Fibroblast of lung (primary cell): ENCODE results near the gene SYTL3.

Experiments
- EZH2 ChIP-seq: IDR thresholded peaks from 2 replicates; pipeline ENCODE4 v1.5.1; 2012; ENCODE audit warnings: low read length, control low read depth, mild to moderate bottlenecking; ENCODE audit errors: missing control alignments
- TF ChIP-seq, protein P1 (sequence below), 2 donors: IDR thresholded peaks in 1 of 2; conservative IDR thresholded peaks in 1 of 2; 1 replicate in 1 of 2; 2 replicates in 1 of 2; pipeline ENCODE4 v1.5.1; 2011 to 2012; ENCODE audit warnings: low read length in 2 of 2, control low read depth in 1 of 2, inconsistent platforms in 1 of 2, low read depth in 1 of 2, mild to moderate bottlenecking in 1 of 2

DNA sequence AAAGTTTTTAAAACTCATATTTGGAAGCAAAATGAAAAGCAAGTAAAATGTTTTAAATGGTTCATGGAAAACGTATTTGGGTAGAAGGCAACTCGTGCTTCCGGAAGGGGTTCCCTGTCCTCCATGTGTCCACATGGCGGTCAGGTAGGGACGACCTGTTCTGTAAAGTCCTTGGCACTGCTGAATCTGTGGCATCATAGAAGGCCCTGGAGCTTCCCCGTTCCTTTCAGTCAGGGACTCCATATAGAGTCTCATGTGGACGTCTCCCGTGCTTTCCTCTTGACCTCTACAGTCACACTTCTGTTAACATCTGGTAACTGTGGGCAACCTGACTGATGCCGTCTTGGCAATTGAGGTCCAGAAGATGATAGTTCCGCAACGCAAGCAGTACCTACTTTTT is 16.7 kb upstream of the SYTL3 start:
- TF ChIP-seq, protein P1, sequence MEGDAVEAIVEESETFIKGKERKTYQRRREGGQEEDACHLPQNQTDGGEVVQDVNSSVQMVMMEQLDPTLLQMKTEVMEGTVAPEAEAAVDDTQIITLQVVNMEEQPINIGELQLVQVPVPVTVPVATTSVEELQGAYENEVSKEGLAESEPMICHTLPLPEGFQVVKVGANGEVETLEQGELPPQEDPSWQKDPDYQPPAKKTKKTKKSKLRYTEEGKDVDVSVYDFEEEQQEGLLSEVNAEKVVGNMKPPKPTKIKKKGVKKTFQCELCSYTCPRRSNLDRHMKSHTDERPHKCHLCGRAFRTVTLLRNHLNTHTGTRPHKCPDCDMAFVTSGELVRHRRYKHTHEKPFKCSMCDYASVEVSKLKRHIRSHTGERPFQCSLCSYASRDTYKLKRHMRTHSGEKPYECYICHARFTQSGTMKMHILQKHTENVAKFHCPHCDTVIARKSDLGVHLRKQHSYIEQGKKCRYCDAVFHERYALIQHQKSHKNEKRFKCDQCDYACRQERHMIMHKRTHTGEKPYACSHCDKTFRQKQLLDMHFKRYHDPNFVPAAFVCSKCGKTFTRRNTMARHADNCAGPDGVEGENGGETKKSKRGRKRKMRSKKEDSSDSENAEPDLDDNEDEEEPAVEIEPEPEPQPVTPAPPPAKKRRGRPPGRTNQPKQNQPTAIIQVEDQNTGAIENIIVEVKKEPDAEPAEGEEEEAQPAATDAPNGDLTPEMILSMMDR (conservative IDR thresholded peaks at IDR 0.05 in 1 of 2, IDR thresholded peaks at IDR 0.05 in 1 of 2; ENCODE audit: low read depth in 1 of 2, low read length in 2 of 2), result no peak
- no peak for TF ChIP-seq EZH2
